ENCODE results near the gene DPH1. TPM values are rescaled to one million over a fixed set of nuclear protein-coding genes. Genes with fewer than 3 reads are reported as not detected.

DPH1 gene
- polyA plus RNA-seq, 1 of the 3 experiments (the other 2 are of a cell fraction), result 36.2 TPM

DNA sequence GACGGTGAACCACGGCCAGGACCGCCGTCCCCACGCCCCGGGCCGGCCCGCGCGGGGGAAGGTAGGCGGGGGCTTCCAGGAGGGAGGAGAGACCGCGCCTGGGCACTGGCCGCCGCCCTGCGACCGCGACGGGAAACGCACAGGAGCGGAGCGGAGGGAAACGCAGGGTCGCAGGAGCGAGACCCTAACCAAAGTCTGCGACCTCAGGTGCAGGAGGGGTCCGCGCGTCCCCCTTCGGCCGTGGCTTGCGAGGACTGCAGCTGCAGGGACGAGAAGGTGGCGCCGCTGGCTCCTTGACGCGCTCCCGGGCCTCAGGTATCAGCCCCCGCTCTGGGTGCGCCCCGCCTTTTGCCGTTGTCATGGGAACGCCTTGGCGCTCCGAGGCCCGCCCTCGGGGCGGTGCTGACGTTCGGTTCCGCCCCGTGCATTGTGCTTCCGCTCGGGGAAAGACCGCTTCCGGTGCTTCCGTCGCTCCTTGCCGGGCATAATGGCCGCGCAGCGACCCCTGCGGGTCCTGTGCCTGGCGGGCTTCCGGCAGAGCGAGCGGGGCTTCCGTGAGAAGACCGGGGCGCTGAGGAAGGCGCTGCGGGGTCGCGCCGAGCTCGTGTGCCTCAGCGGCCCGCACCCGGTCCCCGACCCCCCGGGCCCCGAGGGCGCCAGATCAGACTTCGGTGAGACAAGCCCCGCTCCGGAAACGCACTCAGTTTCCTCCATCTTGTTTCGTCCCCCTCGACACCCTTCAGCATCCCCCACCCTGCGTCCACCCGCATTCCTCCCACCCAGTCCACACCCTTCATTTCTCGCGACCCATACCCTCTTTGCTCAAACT, 11.8 kb downstream of the DPH1 start, which contains the start of gene OVCA2 (continued):
- 0 out of 2 replicates have a peak, but pooled peaks have one; percentile 15 for TF ChIP-seq NRF1 (IDR thresholded peaks at IDR 0.05; ENCODE audit: low read depth, low read length)
- peak; percentile 95 for TF ChIP-seq YY1 (IDR thresholded peaks at IDR 0.05; ENCODE audit: low read depth)
- TF ChIP-seq, protein P1, sequence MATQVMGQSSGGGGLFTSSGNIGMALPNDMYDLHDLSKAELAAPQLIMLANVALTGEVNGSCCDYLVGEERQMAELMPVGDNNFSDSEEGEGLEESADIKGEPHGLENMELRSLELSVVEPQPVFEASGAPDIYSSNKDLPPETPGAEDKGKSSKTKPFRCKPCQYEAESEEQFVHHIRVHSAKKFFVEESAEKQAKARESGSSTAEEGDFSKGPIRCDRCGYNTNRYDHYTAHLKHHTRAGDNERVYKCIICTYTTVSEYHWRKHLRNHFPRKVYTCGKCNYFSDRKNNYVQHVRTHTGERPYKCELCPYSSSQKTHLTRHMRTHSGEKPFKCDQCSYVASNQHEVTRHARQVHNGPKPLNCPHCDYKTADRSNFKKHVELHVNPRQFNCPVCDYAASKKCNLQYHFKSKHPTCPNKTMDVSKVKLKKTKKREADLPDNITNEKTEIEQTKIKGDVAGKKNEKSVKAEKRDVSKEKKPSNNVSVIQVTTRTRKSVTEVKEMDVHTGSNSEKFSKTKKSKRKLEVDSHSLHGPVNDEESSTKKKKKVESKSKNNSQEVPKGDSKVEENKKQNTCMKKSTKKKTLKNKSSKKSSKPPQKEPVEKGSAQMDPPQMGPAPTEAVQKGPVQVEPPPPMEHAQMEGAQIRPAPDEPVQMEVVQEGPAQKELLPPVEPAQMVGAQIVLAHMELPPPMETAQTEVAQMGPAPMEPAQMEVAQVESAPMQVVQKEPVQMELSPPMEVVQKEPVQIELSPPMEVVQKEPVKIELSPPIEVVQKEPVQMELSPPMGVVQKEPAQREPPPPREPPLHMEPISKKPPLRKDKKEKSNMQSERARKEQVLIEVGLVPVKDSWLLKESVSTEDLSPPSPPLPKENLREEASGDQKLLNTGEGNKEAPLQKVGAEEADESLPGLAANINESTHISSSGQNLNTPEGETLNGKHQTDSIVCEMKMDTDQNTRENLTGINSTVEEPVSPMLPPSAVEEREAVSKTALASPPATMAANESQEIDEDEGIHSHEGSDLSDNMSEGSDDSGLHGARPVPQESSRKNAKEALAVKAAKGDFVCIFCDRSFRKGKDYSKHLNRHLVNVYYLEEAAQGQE (IDR thresholded peaks at IDR 0.05; ENCODE audit: low read depth, low read length), result peak; percentile 58; the same call in 1 of the 2 replicates
- TF ChIP-seq MXI1 (IDR thresholded peaks at IDR 0.05; ENCODE audit: low read depth, low read length), result no peak; the same call in none of the 2 replicates
- TF ChIP-seq, protein P2, sequence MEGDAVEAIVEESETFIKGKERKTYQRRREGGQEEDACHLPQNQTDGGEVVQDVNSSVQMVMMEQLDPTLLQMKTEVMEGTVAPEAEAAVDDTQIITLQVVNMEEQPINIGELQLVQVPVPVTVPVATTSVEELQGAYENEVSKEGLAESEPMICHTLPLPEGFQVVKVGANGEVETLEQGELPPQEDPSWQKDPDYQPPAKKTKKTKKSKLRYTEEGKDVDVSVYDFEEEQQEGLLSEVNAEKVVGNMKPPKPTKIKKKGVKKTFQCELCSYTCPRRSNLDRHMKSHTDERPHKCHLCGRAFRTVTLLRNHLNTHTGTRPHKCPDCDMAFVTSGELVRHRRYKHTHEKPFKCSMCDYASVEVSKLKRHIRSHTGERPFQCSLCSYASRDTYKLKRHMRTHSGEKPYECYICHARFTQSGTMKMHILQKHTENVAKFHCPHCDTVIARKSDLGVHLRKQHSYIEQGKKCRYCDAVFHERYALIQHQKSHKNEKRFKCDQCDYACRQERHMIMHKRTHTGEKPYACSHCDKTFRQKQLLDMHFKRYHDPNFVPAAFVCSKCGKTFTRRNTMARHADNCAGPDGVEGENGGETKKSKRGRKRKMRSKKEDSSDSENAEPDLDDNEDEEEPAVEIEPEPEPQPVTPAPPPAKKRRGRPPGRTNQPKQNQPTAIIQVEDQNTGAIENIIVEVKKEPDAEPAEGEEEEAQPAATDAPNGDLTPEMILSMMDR (IDR thresholded peaks at IDR 0.05), result peak; percentile 26; the same call in 1 of the 2 replicates
- TF ChIP-seq, protein P3, sequence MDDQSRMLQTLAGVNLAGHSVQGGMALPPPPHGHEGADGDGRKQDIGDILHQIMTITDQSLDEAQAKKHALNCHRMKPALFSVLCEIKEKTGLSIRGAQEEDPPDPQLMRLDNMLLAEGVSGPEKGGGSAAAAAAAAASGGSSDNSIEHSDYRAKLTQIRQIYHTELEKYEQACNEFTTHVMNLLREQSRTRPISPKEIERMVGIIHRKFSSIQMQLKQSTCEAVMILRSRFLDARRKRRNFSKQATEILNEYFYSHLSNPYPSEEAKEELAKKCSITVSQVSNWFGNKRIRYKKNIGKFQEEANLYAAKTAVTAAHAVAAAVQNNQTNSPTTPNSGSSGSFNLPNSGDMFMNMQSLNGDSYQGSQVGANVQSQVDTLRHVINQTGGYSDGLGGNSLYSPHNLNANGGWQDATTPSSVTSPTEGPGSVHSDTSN (IDR thresholded peaks at IDR 0.05), result peak; percentile 29; the same call in 1 of the 2 replicates

DNA sequence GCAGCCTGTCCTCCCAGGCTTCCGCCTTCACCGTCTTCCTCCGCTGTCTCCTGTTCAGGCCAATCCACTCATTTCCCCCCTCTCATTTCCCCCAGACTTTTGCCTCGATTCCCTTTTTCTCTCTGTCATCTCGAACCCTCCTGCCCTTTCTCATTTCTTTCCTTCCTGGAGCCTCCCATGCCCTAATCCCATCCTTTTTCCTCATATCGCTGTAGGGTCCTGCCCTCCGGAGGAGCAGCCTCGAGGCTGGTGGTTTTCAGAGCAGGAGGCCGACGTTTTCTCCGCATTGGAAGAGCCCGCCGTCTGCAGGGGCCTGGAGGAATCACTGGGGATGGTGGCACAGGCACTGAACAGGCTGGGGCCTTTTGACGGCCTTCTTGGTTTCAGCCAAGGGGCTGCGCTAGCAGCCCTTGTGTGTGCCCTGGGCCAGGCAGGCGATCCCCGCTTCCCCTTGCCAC, 12.5 kb downstream of the DPH1 start:
- peak; percentile 27 for TF ChIP-seq RAD21 (IDR thresholded peaks at IDR 0.05; ENCODE audit: low read length)
- no peak for TF ChIP-seq NRF1 (IDR thresholded peaks at IDR 0.05; ENCODE audit: low read depth, low read length)
- TF ChIP-seq TCF12 (IDR thresholded peaks at IDR 0.05), result no peak
- TF ChIP-seq YY1 (IDR thresholded peaks at IDR 0.05; ENCODE audit: low read depth), result no peak
- TF ChIP-seq FOXJ3 (CRISPR knock-in tag; IDR thresholded peaks at IDR 0.05), result no peak
- TF ChIP-seq, protein P4, sequence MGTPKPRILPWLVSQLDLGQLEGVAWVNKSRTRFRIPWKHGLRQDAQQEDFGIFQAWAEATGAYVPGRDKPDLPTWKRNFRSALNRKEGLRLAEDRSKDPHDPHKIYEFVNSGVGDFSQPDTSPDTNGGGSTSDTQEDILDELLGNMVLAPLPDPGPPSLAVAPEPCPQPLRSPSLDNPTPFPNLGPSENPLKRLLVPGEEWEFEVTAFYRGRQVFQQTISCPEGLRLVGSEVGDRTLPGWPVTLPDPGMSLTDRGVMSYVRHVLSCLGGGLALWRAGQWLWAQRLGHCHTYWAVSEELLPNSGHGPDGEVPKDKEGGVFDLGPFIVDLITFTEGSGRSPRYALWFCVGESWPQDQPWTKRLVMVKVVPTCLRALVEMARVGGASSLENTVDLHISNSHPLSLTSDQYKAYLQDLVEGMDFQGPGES (IDR thresholded peaks at IDR 0.05; ENCODE audit: low read depth, low read length), result no peak
- no peak overlapping the region for H2AFZ ChIP-seq (ENCODE audit: low read depth)
- peaks cover 11 to 14% of the 10 kb centered on the region in 2 experiments for H3K36me3 ChIP-seq (replicated peaks in 1 of 2; ENCODE audit: control insufficient read depth in 1 of 2, insufficient read depth in 2 of 2, low read length in 1 of 2)
- DNase-seq, result peak; percentile 65
- POLR2A ChIA-PET, result no interaction called here
- H3F3A ChIP-seq (replicated peaks; ENCODE audit: insufficient read depth), result peaks cover 17% of the 10 kb centered on the region
- no peaks in the 10 kb centered on the region for H4K20me1 ChIP-seq (ENCODE audit: insufficient read depth)
- peaks cover 31% of the 10 kb centered on the region for H3K79me2 ChIP-seq (ENCODE audit: insufficient read depth)
- no peaks in the 10 kb centered on the region for H3K9me3 ChIP-seq
- peak overlapping the region; percentile 86 for H3K9ac ChIP-seq
- peak overlapping the region; percentile 79 to 92 for H3K27ac ChIP-seq (ENCODE audit: low read depth in 2 of 2, low read length in 1 of 2)
- H3K27me3 ChIP-seq (ENCODE audit: insufficient read depth), result no peaks in the 10 kb centered on the region
- H3K9me2 ChIP-seq, result no peaks in the 10 kb centered on the region
- peak overlapping the region; percentile 99 for H3K4me2 ChIP-seq
- CTCF ChIA-PET, result interaction anchor here (0.9 to 2.8 kb wide), 8 partner anchors 11 to 202 kb away, joined by 3 to 19 read pairs (median 10); partner anchors contain the start of genes DPH1, HIC1 and RTN4RL1
- peak overlapping the region; percentile 71 to 81 for H3K4me3 ChIP-seq (ENCODE audit: low read depth in 2 of 2, low read length in 1 of 2)
- 15% methylated on average over 17 of the region's 17 CpGs for WGBS (ENCODE audit: low lambda C conversion rate)
- peaks cover 20 to 21% of the 10 kb centered on the region in 2 experiments; a peak in 3 of 4 replicates for H3K4me1 ChIP-seq (ENCODE audit: control insufficient read depth in 1 of 2, insufficient read depth in 2 of 2, low read depth in 1 of 2, low read length in 1 of 2)

Data from SK-N-SH (cell line).